WERI-Rb-1 (cell line): ENCODE results near the gene PCDHGB4.
A peak's percentile ranks its signal among the peaks of the same experiment; 100 is the strongest.
"Not testable (repeated sequence)": the region's sequence is repeated elsewhere in the genome, so short reads cannot be mapped to it uniquely, and the experiment has no call there.

Source experiments
- DNase-seq: peaks from one replicate; pipeline ENCODE4 v3.0.0-alpha.2; 2020
- H3K27ac ChIP-seq: fragments of 250-450 bp; sonication (Bioruptor Pico); 2 replicates; pipeline ENCODE4 v1.5.1; 2020; ENCODE audit warnings: mild to moderate bottlenecking, moderate library complexity
- H3K27me3 ChIP-seq: fragments of 250-450 bp; sonication (Bioruptor Pico); 2 replicates; pipeline ENCODE4 v1.5.1; 2021; ENCODE audit warnings: mild to moderate bottlenecking, low read depth, moderate library complexity; ENCODE audit not compliant: insufficient read depth, severe bottlenecking
- H3K36me3 ChIP-seq: fragments of 250-450 bp; sonication (Bioruptor Pico); 2 replicates; pipeline ENCODE4 v1.5.1; 2020; ENCODE audit warnings: mild to moderate bottlenecking, moderate library complexity
- H3K4me3 ChIP-seq: 2 replicates; pipeline ENCODE4 v1.5.1; 2011; ENCODE audit warnings: low read depth, mild to moderate bottlenecking, control low read depth, low read length
- H3K9me3 ChIP-seq: fragments of 250-450 bp; sonication (Bioruptor Pico); 2 replicates; pipeline ENCODE4 v1.5.1; 2021; ENCODE audit warnings: mild to moderate bottlenecking, moderate library complexity; ENCODE audit not compliant: severe bottlenecking
- TF ChIP-seq, protein P1 (sequence below): IDR thresholded peaks from 2 replicates; pipeline ENCODE4 v1.5.1; 2011; ENCODE audit warnings: low read depth, mild to moderate bottlenecking, control low read depth, inconsistent platforms, low read length

Gene PCDHGB4

DNA sequence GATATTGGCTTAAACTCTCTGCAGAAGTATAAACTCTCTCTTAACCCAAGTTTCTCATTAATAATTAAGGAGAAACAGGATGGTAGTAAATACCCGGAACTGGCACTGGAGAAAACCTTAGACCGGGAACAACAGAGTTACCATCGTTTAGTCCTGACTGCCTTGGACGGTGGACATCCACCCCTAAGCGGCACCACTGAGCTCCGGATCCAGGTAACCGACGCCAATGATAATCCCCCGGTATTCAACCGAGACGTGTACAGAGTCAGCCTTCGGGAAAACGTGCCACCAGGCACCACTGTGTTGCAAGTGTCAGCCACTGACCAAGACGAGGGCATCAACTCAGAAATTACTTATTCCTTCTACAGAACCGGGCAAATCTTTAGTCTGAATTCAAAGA, 11.1 kb downstream of the PCDHGB4 start:
- TF ChIP-seq, protein P1, sequence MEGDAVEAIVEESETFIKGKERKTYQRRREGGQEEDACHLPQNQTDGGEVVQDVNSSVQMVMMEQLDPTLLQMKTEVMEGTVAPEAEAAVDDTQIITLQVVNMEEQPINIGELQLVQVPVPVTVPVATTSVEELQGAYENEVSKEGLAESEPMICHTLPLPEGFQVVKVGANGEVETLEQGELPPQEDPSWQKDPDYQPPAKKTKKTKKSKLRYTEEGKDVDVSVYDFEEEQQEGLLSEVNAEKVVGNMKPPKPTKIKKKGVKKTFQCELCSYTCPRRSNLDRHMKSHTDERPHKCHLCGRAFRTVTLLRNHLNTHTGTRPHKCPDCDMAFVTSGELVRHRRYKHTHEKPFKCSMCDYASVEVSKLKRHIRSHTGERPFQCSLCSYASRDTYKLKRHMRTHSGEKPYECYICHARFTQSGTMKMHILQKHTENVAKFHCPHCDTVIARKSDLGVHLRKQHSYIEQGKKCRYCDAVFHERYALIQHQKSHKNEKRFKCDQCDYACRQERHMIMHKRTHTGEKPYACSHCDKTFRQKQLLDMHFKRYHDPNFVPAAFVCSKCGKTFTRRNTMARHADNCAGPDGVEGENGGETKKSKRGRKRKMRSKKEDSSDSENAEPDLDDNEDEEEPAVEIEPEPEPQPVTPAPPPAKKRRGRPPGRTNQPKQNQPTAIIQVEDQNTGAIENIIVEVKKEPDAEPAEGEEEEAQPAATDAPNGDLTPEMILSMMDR: no peak
- no peak for DNase-seq
- Histone ChIP-seq H3K27me3 (no peaks in the 10 kb centered on the region), H3K9me3 (peaks cover 4% of the 10 kb centered on the region), H3K36me3 (no peaks in the 10 kb centered on the region), H3K27ac (no peak overlapping the region), H3K4me3 (no peak overlapping the region)

DNA sequence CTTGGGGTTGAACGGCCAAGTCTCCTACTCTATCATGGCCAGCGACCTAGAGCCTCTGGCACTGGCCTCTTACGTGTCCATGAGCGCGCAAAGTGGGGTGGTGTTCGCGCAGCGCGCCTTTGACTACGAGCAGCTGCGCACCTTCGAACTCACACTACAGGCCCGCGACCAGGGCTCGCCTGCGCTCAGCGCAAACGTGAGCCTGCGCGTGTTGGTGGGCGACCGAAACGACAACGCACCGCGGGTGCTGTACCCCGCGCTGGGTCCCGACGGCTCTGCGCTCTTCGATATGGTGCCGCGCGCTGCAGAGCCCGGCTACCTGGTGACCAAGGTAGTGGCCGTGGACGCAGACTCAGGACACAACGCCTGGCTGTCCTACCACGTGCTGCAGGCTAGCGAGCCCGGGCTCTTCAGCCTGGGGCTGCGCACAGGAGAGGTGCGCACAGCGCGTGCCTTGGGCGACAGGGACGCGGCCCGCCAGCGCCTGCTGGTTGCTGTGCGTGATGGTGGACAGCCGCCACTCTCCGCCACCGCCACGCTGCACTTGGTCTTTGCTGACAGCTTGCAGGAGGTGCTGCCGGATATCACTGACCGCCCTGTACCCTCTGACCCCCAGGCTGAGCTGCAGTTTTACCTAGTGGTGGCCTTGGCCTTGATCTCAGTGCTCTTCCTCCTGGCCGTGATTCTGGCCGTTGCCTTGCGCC, 12.2 kb downstream of the PCDHGB4 start:
- Histone ChIP-seq H3K27me3 (no peaks in the 10 kb centered on the region), H3K9me3 (peaks cover 4% of the 10 kb centered on the region)
- no peak for DNase-seq

DNA sequence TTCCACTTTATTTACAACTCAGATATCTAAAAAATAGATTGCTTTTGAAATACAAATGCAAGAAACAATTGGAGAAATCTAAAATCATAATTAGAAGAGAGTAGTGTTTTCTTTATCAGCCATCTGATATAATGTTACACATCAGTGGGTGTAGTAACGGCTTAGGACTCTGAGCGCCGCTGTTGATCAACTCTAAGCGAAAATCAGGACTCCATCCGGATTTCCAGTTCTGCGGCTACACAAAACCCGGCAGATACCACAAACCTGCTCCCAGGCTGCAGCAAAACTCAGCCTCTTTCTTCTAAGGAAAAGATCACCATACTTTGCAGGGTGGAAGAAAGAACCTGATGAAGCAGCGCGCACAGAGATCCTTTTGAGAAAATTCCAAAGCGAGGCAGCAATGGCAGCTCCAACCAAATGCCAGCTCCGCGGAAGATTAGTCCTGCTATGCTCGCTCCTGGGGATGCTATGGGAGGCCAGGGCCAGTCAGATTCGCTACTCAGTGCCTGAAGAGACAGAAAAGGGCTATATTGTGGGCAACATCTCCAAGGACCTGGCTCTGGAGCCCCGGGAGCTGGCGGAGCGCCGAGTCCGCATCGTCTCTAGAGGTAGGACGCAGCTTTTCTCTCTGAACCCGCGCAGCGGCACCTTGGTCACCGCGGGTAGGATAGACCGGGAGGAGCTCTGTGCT, 15.2 kb downstream of the PCDHGB4 start, which contains the start of gene PCDHGA9:
Gene PCDHGA9 (plus strand): TSS at position 226 of the 691 bp plus-strand sequence. CDS start 175 bp downstream, at position 401.
- Histone ChIP-seq H3K4me3 (no peak within 1 kb of the TSS), H3K27me3 (no peaks in the 10 kb centered on the region), H3K9me3 (peaks cover 4% of the 10 kb centered on the region), H3K36me3 (no peaks in the 10 kb centered on the region), H3K27ac (no peak within 1 kb of the TSS)
- DNase-seq: peak; percentile 30
- TF ChIP-seq, protein P1: peak; percentile 45

More for the DNA sequence above, 12.2 kb downstream of the PCDHGB4 start:
- H3K4me3 ChIP-seq: no peak overlapping the region
- TF ChIP-seq, protein P1: no peak
- no peaks in the 10 kb centered on the region for H3K36me3 ChIP-seq
- H3K27ac ChIP-seq: no peak overlapping the region

DNA sequence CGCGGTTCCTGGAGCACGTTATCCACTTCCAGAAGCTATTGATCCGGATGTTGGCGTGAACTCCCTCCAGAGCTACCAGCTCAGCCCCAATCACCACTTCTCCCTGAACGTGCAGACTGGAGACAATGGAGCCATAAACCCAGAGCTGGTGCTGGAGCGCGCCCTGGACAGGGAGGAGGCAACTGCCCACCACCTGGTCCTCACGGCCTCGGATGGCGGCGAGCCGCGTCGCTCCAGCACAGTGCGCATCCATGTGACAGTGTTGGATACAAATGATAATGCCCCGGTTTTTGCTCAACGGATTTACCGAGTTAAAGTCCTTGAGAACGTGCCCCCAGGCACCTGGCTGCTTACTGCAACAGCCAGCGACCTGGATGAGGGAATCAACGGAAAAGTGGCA, 15.9 kb downstream of the PCDHGB4 start:
- TF ChIP-seq, protein P1: no peak
- peaks cover 4% of the 10 kb centered on the region for H3K9me3 ChIP-seq
- H3K27me3 ChIP-seq: no peaks in the 10 kb centered on the region
- H3K36me3 ChIP-seq: no peaks in the 10 kb centered on the region
- H3K4me3 ChIP-seq: no peak overlapping the region
- H3K27ac ChIP-seq: no peak overlapping the region
- DNase-seq: no peak

DNA sequence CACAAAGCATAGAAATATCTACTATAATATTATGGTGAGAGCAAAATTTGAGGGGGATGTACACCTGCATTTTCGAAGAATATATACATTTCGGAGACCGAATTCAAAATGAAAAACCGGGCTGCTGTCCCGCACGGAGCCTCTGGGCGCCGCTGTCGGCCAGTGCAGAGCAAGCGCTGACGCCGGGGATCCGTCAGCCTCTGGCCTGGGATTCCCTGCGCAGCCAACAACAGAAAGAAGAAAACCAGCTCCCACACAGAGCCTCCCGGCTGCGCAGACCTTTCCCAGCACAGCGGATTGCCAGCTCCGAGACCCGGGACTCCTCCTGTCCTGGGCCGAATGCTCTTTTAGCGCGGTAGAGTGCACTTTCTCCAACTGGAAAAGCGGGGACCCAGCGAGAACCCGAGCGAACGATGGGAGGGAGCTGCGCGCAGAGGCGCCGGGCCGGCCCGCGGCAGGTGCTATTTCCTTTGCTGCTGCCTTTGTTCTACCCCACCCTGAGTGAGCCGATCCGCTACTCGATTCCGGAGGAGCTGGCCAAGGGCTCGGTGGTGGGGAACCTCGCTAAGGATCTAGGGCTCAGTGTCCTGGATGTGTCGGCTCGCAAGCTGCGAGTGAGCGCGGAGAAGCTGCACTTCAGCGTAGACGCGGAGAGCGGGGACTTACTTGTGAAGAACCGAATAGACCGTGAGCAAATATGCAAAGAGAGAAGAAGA, 20.4 kb downstream of the PCDHGB4 start, which contains the start of gene PCDHGB6:
Gene PCDHGB6 (plus strand): TSS at position 232 of the 716 bp plus-strand sequence. CDS start 182 bp downstream, at position 414.
- TF ChIP-seq, protein P1: 0 out of 2 replicates have a peak, but pooled peaks have one; percentile 31
- H3K27me3 ChIP-seq, H3K9me3 ChIP-seq, H3K4me3 ChIP-seq, DNase-seq, H3K27ac ChIP-seq, H3K36me3 ChIP-seq: not testable (repeated sequence)
